Measurements from ENCODE around the gene ARRDC5.
A peak's percentile ranks its signal among the peaks of the same experiment; 100 is the strongest.
"Not testable (repeated sequence)": the region's sequence is repeated elsewhere in the genome, so short reads cannot be mapped to it uniquely, and the experiment has no call there.

ARRDC5 gene

GRCh38 chr19:4870025-4870700, 32.5 kb downstream of the ARRDC5 start:
- DNase-seq (ENCODE audit: low read depth, low spot score), result no peak

- DNase-seq (ENCODE audit: low read depth, low spot score), result no peak
Measured at GRCh38 chr19:4868286-4868834, 34.3 kb downstream of the ARRDC5 start.

- peak; percentile 71 for DNase-seq (ENCODE audit: low read depth, low spot score)
Measured at GRCh38 chr19:4867534-4868285, 35.0 kb downstream of the ARRDC5 start, which contains the start of gene PLIN3. Gene PLIN3 (minus strand): TSS chr19:4867667. CDS start chr19:4861394, 6,273 bp downstream.

GRCh38 chr19:4866595-4867424, 35.9 kb downstream of the ARRDC5 start:
- DNase-seq (ENCODE audit: low read depth, low spot score), result peak; percentile 7

- DNase-seq (ENCODE audit: low read depth, low spot score), result no peak
Measured at GRCh38 chr19:4861147-4861546, 41.5 kb downstream of the ARRDC5 start.

DNA sequence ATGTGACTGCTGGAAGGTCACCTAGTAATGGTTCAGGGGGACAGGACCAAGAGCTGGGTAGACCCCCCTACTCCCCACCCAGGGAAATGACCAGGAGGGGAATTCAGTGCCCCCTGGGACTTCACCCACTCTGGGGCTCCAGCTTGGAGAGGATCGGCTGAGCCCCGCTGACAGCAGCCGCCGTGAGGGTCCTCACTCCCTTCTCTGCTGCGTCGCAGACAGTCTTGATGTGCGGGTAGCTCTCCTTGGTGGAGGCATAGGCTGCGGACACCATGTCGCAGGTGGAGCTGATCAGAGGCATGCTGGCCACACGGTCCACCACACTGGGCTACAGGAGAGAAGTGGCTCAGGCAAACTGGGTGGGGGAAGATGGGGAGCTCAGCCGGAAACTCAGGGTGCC, 43.0 kb downstream of the ARRDC5 start:
- DNase-seq (ENCODE audit: low read depth, low spot score), result no peak

DNA sequence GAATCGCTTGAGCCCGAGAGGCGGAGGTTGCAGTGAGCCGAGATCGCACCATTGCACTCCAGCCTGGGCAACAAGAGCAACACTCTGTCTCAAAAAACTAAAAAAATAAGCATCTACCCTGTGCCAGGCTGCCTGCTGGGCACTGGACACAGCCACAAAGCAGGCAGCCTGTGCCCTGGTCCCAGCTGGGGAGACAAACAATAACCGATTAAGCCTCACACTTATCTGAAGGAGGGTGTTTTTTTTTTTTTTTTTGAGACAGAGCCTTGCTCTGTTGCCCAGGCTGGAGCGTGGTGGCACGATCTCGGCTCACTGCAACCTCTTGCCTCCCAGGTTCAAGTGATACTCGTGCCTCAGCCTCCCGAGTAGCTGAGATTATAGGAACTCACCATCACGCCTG, 46.2 kb downstream of the ARRDC5 start:
- not testable (repeated sequence) for DNase-seq (ENCODE audit: low read depth, low spot score)

DNA sequence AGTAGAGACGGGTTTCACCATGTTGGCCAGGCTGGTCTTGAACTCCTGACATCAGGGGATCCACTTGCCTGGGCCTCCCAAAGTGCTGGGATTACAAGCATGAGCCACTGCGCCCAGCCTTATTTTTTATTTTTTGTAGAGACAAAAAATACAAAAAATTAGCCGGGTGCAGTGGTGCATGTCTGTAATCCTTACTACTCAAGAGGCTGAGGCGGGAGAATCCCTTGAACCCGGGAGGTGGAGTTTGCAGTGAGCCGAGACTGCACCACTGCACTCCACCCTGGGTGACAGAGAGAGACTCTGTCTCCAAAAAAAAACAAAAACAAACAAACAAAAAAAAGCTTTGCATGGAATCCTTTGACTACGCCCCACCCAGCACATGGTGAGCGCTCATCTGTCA, 49.2 kb downstream of the ARRDC5 start:
- not testable (repeated sequence) for DNase-seq (ENCODE audit: low read depth, low spot score)

DNA sequence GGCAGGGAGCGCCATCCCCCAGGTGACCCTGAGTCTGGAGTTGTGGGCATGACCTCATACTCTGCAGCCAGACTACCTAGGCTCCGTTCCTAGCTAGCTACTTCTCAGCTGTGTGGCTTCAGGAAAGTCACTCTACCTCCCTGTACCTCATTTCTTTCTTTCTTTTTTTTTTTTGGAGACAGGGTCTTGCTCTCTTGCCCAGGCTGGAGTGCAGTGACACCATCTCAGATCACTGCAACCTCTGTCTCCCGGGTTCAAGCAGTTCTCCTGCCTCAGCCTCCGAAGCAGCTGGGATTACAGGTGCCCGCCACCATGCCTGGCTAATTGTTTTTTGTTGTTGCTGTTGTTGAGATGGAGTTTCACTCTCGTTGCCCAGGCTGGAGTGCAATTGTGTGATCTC, 50.2 kb downstream of the ARRDC5 start:
- DNase-seq (ENCODE audit: low read depth, low spot score), result no peak

GRCh38 chr19:4851551-4852290, 51.0 kb downstream of the ARRDC5 start:
- DNase-seq (ENCODE audit: low read depth, low spot score), result peak; percentile 80

- no peak for DNase-seq (ENCODE audit: low read depth, low spot score)
Measured at GRCh38 chr19:4849019-4849418, 53.7 kb downstream of the ARRDC5 start.

GRCh38 chr19:4847190-4847973, 55.3 kb downstream of the ARRDC5 start:
- DNase-seq (ENCODE audit: low read depth, low spot score), result no peak

- not testable (repeated sequence) for DNase-seq (ENCODE audit: low read depth, low spot score)
Measured at GRCh38 chr19:4845975-4846374, 56.7 kb downstream of the ARRDC5 start.

DNA sequence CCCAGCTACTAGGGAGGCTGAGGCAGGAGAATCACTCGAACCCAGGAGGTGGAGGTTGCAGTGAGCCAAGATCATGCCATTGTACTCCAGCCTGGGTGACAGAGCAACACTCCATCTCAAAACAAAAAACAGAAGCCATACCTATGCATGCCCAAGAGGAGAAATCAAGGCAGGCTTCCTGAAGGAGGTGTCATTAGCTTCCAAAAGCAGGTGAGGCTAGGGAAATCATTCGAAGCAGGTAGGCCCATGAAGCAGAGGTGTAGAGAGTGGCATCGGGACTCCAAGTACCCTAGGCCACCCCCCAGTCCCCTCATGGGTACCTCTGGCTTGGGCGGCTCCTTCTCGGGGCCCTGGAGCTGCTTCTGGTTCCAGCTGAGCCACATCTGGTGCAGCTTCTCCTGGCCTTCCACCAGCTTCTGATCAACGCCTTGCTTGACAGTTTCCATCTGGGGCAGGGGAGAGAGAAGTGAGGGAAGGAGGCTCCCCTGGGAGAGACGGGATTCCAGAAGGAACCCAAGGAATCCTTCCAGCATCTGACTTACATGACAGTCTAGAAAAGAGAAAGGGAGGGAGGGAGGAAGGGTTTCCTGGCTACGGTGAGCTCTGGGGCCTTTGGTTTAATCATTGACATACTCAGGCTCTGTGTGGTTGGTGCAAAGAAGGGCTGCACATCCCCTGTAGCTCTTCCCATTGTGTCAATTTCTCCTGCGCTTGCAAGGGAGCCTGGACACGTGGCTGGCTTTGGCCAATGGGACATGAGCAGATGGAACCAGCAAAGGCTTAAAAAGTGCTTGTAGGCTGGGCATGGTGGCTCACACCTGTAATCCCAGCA, 58.1 kb downstream of the ARRDC5 start:
- DNase-seq (ENCODE audit: low read depth, low spot score), result no peak

- DNase-seq (ENCODE audit: low read depth, low spot score), result no peak
Measured at GRCh38 chr19:4843647-4843965, 59.1 kb downstream of the ARRDC5 start.
